Measurements from ENCODE around the gene ETNK2.
A peak's percentile ranks its signal among the peaks of the same experiment; 100 is the strongest.

The ETNK2 gene

GRCh38 chr1:204188959-204189639 lies 37.3 kb upstream of the ETNK2 start:
- TF ChIP-seq, protein P1, sequence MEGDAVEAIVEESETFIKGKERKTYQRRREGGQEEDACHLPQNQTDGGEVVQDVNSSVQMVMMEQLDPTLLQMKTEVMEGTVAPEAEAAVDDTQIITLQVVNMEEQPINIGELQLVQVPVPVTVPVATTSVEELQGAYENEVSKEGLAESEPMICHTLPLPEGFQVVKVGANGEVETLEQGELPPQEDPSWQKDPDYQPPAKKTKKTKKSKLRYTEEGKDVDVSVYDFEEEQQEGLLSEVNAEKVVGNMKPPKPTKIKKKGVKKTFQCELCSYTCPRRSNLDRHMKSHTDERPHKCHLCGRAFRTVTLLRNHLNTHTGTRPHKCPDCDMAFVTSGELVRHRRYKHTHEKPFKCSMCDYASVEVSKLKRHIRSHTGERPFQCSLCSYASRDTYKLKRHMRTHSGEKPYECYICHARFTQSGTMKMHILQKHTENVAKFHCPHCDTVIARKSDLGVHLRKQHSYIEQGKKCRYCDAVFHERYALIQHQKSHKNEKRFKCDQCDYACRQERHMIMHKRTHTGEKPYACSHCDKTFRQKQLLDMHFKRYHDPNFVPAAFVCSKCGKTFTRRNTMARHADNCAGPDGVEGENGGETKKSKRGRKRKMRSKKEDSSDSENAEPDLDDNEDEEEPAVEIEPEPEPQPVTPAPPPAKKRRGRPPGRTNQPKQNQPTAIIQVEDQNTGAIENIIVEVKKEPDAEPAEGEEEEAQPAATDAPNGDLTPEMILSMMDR (IDR thresholded peaks at IDR 0.05; ENCODE audit: extremely low read depth, missing control alignments): no peak
- DNase-seq (ENCODE audit: low spot score): peak; percentile 50

DNA sequence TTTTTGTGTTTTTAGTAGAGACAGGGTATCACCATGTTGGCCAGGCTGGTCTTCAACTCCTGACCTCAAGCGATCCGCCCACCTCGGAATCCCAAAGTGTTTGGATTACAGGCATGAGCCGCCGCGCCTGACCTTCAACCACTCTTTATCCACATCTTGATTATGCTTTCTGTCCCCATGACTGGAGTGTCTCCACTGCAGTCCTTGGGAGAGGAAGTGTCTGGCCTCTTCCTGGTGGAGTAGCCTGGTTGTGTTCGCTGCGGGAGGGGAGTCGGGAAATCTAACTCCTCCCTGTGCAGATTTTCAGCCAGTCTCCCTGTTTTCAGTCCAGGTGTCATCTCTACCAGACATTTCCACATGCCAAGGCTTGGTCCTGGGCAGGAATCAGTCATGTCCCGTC lies 34.8 kb upstream of the ETNK2 start:
- TF ChIP-seq, protein P1 (IDR thresholded peaks at IDR 0.05; ENCODE audit: extremely low read depth, missing control alignments): no peak

DNA sequence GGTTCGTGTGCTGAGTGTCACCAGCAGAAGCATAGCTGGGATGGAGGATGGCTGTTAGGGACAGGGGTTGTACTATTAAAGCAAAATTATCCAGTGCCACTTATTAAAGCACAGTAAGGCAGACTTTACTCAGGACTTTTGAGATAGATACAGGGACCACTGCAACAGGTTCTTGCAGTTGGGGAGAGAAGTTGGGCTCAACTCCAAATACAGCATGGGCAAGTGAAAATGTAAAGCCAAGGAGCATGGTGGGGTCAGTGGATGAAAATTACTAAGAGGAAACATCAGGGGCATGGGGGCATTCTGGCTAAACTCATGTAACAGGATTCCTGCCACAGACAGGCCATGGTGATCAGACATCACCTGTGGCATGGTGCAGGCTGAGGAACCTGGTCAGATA lies 29.3 kb upstream of the ETNK2 start:
- no peak for DNase-seq (ENCODE audit: low spot score)
- TF ChIP-seq, protein P1 (IDR thresholded peaks at IDR 0.05; ENCODE audit: extremely low read depth, missing control alignments): no peak

More for the DNA sequence above, 34.8 kb upstream of the ETNK2 start:
- no peak for DNase-seq (ENCODE audit: low spot score)

GRCh38 chr1:204180133-204180532 lies 28.3 kb upstream of the ETNK2 start:
- DNase-seq (ENCODE audit: low spot score): no peak

GRCh38 chr1:204178487-204179281 lies 26.8 kb upstream of the ETNK2 start:
- TF ChIP-seq, protein P1 (IDR thresholded peaks at IDR 0.05; ENCODE audit: extremely low read depth, missing control alignments): no peak
- no peak for DNase-seq (ENCODE audit: low spot score)

More at GRCh38 chr1:204180133-204180532, 28.3 kb upstream of the ETNK2 start:
- TF ChIP-seq, protein P1 (IDR thresholded peaks at IDR 0.05; ENCODE audit: extremely low read depth, missing control alignments): no peak

DNA sequence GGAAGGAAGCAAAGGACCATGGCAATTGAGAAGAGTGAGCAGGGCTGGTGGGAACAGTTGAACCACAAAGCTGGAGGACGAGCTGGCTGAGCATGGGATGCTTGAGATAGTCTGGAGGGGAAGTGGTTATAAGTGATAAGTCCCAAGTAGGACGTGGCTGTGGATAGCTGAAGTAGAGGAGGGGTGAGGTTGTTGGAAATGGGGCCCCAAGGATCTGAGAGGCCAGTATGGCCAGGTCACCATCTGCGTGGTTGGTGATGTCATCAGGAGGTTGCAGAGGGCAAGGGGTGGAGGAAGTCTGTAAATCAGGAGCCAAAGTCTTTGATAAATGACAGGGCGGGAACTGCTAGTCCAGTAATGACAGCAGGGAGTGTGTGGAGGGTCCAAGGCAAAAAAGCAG lies 25.3 kb upstream of the ETNK2 start:
- DNase-seq (ENCODE audit: low spot score): no peak
- TF ChIP-seq, protein P1 (IDR thresholded peaks at IDR 0.05; ENCODE audit: extremely low read depth, missing control alignments): no peak

DNA sequence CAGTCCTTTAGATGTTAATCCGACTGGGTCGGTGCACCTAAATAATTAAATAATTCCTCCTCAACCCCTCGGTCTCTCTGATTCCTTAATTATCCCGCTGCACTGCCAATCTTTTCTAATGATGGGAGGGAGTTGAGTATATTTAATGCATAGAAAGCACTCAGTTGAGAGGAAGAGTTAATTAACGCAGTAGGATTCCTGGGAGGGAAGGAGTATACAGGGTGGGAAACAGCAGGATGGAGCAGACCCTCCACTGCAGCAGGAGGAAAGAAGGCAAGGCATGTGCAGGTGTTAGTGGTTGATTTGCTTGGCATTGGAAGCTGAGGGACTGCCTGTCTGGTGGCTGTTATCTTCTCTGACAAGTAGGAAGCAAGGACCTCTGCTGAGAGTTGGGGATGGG lies 24.2 kb upstream of the ETNK2 start:
- no peak for DNase-seq (ENCODE audit: low spot score)
- TF ChIP-seq, protein P1 (IDR thresholded peaks at IDR 0.05; ENCODE audit: extremely low read depth, missing control alignments): no peak
